Measurements from ENCODE around the gene LDB2.

The LDB2 gene

DNA sequence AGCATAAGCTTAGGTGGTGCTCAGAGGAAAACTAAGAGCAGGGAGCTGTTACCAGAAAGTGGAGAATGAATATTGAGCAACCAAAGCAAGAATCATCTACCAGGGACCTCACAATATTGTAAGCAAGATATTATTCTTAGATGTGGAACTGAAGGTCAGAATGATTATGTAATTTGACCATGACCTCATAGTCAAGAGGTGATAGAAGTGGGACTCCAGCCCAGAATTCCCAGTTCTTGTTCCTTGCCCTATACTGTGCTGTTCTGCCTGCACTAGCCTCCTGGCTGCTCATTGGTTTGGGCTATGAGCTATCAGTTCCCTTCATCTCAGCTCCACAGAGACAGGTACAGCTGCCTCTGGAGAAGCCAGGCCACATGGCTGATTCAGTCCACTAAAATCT, 229.4 kb downstream of the LDB2 start:
- H3K4me1 ChIP-seq (ENCODE audit: low read length) = 0 out of 2 replicates have a peak, but pooled peaks cover 7% of the 10 kb centered on the region
- H3K27me3 ChIP-seq (replicated peaks; ENCODE audit: insufficient read depth, low read length) = no peaks in the 10 kb centered on the region

DNA sequence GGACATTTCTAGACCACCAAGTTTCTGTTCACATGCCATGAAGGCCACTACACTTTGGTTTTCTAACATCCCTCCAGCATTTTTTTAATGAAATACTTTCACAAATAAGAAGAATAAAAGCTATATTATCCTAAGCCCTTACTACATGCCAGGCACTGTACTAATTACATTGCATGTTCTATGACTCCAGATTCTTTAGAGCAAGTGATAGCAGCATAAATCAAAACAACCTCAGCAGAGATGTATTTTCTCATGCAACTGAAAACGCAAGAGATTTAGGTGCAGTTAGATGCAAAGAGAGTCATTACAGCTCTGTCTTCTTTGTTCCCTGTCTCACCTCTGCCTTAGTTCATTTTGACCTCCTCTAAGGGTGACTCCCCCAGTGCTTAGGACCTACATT, 230.0 kb downstream of the LDB2 start:
- no peak for TF ChIP-seq EZH2 (optimal IDR thresholded peaks at IDR 0.05; ENCODE audit: low read depth, low read length)
- TF ChIP-seq EZH2phosphoT487 (IDR thresholded peaks at IDR 0.05; ENCODE audit: low read length) = no peak
- TF ChIP-seq, protein P1, sequence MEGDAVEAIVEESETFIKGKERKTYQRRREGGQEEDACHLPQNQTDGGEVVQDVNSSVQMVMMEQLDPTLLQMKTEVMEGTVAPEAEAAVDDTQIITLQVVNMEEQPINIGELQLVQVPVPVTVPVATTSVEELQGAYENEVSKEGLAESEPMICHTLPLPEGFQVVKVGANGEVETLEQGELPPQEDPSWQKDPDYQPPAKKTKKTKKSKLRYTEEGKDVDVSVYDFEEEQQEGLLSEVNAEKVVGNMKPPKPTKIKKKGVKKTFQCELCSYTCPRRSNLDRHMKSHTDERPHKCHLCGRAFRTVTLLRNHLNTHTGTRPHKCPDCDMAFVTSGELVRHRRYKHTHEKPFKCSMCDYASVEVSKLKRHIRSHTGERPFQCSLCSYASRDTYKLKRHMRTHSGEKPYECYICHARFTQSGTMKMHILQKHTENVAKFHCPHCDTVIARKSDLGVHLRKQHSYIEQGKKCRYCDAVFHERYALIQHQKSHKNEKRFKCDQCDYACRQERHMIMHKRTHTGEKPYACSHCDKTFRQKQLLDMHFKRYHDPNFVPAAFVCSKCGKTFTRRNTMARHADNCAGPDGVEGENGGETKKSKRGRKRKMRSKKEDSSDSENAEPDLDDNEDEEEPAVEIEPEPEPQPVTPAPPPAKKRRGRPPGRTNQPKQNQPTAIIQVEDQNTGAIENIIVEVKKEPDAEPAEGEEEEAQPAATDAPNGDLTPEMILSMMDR (IDR thresholded peaks at IDR 0.05; ENCODE audit: low read length) = no peak
- H3K27me3 ChIP-seq (replicated peaks; ENCODE audit: insufficient read depth, low read length) = no peaks in the 10 kb centered on the region
- no peaks in the 10 kb centered on the region for H4K20me1 ChIP-seq (ENCODE audit: insufficient read depth, low read length)
- H3K9ac ChIP-seq (ENCODE audit: low read length) = no peak overlapping the region
- H3K27ac ChIP-seq (ENCODE audit: low read length) = no peak overlapping the region
- H2AFZ ChIP-seq (ENCODE audit: low read length) = no peak overlapping the region
- no peaks in the 10 kb centered on the region for H3K79me2 ChIP-seq (ENCODE audit: low read length)
- H3K4me1 ChIP-seq (ENCODE audit: low read length) = 0 out of 2 replicates have a peak, but pooled peaks cover 7% of the 10 kb centered on the region
- no peak for DNase-seq
- H3K4me3 ChIP-seq (ENCODE audit: low read length) = no peak overlapping the region
- no peaks in the 10 kb centered on the region for H3K9me2 ChIP-seq (replicated peaks; ENCODE audit: insufficient read depth, low read length)
- no peaks in the 10 kb centered on the region for H3K36me3 ChIP-seq (replicated peaks; ENCODE audit: insufficient read depth, low read length)
- H3F3A ChIP-seq (ENCODE audit: insufficient read depth, low read length) = peaks cover 7% of the 10 kb centered on the region; the same call in 1 of the 2 replicates
- no peak overlapping the region for H3K4me2 ChIP-seq (ENCODE audit: low read depth, low read length)
- H3K9me3 ChIP-seq (replicated peaks; ENCODE audit: insufficient read depth, low read length) = no peaks in the 10 kb centered on the region

More for the DNA sequence above, 229.4 kb downstream of the LDB2 start:
- Histone ChIP-seq H3K9me2 (replicated peaks; ENCODE audit: insufficient read depth, low read length) (no peaks in the 10 kb centered on the region), H2AFZ (ENCODE audit: low read length) (no peak overlapping the region), H3F3A (ENCODE audit: insufficient read depth, low read length) (peaks cover 7% of the 10 kb centered on the region; the same call in 1 of the 2 replicates), H3K4me2 (ENCODE audit: low read depth, low read length) (no peak overlapping the region), H3K9me3 (replicated peaks; ENCODE audit: insufficient read depth, low read length) (no peaks in the 10 kb centered on the region), H3K4me3 (ENCODE audit: low read length) (no peak overlapping the region), H3K27ac (ENCODE audit: low read length) (no peak overlapping the region), H4K20me1 (ENCODE audit: insufficient read depth, low read length) (no peaks in the 10 kb centered on the region), H3K9ac (ENCODE audit: low read length) (no peak overlapping the region), H3K79me2 (ENCODE audit: low read length) (no peaks in the 10 kb centered on the region), H3K36me3 (replicated peaks; ENCODE audit: insufficient read depth, low read length) (no peaks in the 10 kb centered on the region)
- no peak for DNase-seq
- TF ChIP-seq EZH2phosphoT487 (IDR thresholded peaks at IDR 0.05; ENCODE audit: low read length) (no peak), EZH2 (optimal IDR thresholded peaks at IDR 0.05; ENCODE audit: low read depth, low read length) (no peak)
- TF ChIP-seq, protein P1 (IDR thresholded peaks at IDR 0.05; ENCODE audit: low read length) = no peak

DNA sequence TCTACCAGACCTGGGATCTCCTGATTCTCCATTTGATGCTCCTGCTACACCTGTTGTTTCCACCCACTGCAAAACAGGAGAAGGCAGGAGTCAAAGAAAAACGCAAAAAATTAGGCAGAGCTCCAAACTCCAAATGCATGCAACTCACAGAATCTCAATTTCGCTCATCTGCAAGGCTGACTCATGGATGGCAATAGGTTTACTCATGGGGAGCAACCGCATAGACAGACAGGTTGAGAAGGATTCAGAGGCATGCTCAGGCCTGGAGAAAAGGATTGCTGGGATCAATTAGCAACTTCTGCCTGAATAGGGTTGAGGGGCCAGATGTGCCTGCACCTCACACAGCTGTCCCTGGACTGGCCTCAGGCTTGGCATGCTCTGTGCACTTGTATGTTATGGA, 231.0 kb downstream of the LDB2 start:
- Histone ChIP-seq H3F3A (ENCODE audit: insufficient read depth, low read length) (peaks cover 7% of the 10 kb centered on the region; the same call in 1 of the 2 replicates), H3K4me3 (ENCODE audit: low read length) (no peak overlapping the region), H3K9me2 (replicated peaks; ENCODE audit: insufficient read depth, low read length) (no peaks in the 10 kb centered on the region), H3K4me2 (ENCODE audit: low read depth, low read length) (no peak overlapping the region), H3K27me3 (replicated peaks; ENCODE audit: insufficient read depth, low read length) (no peaks in the 10 kb centered on the region), H3K27ac (ENCODE audit: low read length) (no peak overlapping the region), H2AFZ (ENCODE audit: low read length) (no peak overlapping the region), H4K20me1 (ENCODE audit: insufficient read depth, low read length) (no peaks in the 10 kb centered on the region), H3K36me3 (replicated peaks; ENCODE audit: insufficient read depth, low read length) (no peaks in the 10 kb centered on the region), H3K79me2 (ENCODE audit: low read length) (no peaks in the 10 kb centered on the region), H3K9me3 (replicated peaks; ENCODE audit: insufficient read depth, low read length) (no peaks in the 10 kb centered on the region), H3K9ac (ENCODE audit: low read length) (no peak overlapping the region), H3K4me1 (ENCODE audit: low read length) (0 out of 2 replicates have a peak, but pooled peaks cover 7% of the 10 kb centered on the region)
- no peak for DNase-seq
- TF ChIP-seq, protein P1 (IDR thresholded peaks at IDR 0.05; ENCODE audit: low read length) = no peak
- TF ChIP-seq EZH2phosphoT487 (IDR thresholded peaks at IDR 0.05; ENCODE audit: low read length) = no peak
- TF ChIP-seq EZH2 (optimal IDR thresholded peaks at IDR 0.05; ENCODE audit: low read depth, low read length) = no peak

Data from MM.1S (cell line).